Subcutaneous abdominal adipose tissue (tissue), 5 donors: Measurements from ENCODE around the gene GTF3C4.

Experiments
- H3K27ac ChIP-seq: one replicate; pipeline ENCODE4 v1.7.0; 2013; ENCODE audit warnings: low read depth, mild to moderate bottlenecking, inconsistent platforms, low read length, moderate library complexity
- H3K27me3 ChIP-seq, 5 donors: one replicate each; pipeline ENCODE4 v1.7.0; 2013; ENCODE audit warnings: low read length in 5 of 5, inconsistent platforms in 1 of 5; ENCODE audit not compliant: control insufficient read depth in 5 of 5, insufficient read depth in 4 of 5
- H3K36me3 ChIP-seq, 5 donors: one replicate each; pipeline ENCODE4 v1.7.0; 2013; ENCODE audit warnings: low read length in 5 of 5; ENCODE audit not compliant: control insufficient read depth in 5 of 5, insufficient read depth in 5 of 5
- H3K4me1 ChIP-seq, 5 donors: one replicate each; pipeline ENCODE4 v1.7.0; 2013; ENCODE audit warnings: low read length in 5 of 5, mild to moderate bottlenecking in 3 of 5, moderate library complexity in 1 of 5; ENCODE audit not compliant: control insufficient read depth in 5 of 5, insufficient read depth in 5 of 5
- H3K4me3 ChIP-seq, 5 donors: one replicate each; pipeline ENCODE4 v1.7.0; 2013; ENCODE audit warnings: low read length in 5 of 5, low read depth in 1 of 5
- H3K9ac ChIP-seq, 5 donors: one replicate each; pipeline ENCODE4 v1.7.0; 2013; ENCODE audit warnings: low read length in 5 of 5, mild to moderate bottlenecking in 4 of 5, moderate library complexity in 3 of 5
- H3K9me3 ChIP-seq, 5 donors: one replicate each; pipeline ENCODE4 v1.7.0; 2013; ENCODE audit warnings: low read length in 5 of 5; ENCODE audit not compliant: control insufficient read depth in 5 of 5
- donor health status: healthy.
- donor health status: healthy.
- donor health status: healthy.
- donor health status: healthy.
- donor health status: healthy.

The GTF3C4 gene

DNA sequence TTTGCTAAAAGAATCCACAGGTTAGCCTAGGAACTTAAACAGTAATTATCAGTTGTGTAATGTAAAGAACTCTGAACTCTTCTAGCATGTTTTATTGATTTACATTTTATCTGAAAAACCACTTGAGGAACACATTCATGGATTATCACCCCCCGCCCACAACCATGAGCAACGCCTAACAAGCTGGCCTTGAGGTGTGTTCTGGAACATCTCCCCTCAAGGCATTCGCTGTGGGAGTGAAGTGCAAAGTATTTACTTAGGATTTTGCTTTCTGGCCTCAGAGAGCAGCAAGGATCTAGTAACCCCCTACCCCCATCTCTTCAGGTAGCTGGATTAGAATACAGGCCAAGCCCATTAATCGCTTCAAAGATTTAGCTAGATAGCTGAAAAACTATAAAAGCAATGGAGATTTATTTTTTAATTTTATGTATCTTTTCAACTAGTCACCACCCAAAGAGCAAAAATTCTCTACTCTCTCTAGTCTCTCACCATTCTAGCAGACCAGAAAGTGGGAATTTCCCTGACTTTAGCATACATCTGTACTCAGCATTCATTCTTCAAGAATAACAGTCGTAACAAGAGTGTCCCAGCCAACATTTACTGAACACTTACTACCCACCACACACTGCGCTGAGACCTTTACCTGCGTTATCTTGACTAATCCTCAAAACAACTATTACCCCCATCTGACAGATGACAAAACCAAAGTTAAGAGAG lies 37.7 kb upstream of the GTF3C4 start:
- Histone ChIP-seq H3K4me1 (no peaks in the 10 kb centered on the region), H3K9ac (no peak overlapping the region), H3K36me3 (peaks cover 15 to 61% (median 54%) of the 10 kb centered on the region in 5 donors), H3K27me3 (no peaks in the 10 kb centered on the region), H3K4me3 (no peak overlapping the region), H3K9me3 (no peaks in the 10 kb centered on the region), H3K27ac (no peak overlapping the region)

DNA sequence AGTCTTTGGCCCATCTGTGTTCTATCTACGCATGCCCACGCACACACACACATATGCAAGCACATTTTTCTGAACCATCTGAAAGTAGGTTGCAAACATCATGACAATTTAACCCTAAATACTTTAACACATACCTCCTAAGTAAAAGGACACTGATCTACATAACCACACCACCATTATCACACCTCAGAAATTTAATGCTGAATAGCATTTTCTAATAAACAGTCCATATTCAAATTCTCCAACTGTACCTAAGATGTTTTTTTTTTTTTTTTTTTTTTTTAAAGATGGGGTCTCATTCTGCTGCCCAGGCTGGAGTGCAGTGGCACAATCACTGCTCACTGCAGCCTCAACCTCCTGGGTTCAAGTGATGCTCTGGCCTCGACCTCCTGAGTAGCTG lies 35.9 kb upstream of the GTF3C4 start:
- no peaks in the 10 kb centered on the region for H3K9me3 ChIP-seq
- no peak overlapping the region for H3K4me3 ChIP-seq
- H3K4me1 ChIP-seq = no peaks in the 10 kb centered on the region
- peaks cover 20 to 61% (median 54%) of the 10 kb centered on the region in 5 donors for H3K36me3 ChIP-seq
- no peak overlapping the region for H3K9ac ChIP-seq
- no peak overlapping the region for H3K27ac ChIP-seq
- H3K27me3 ChIP-seq = no peaks in the 10 kb centered on the region

GRCh38 chr9:132637351-132637750 lies 32.9 kb upstream of the GTF3C4 start:
- Histone ChIP-seq H3K4me3 (no peak overlapping the region), H3K27ac (no peak overlapping the region), H3K9me3 (no peaks in the 10 kb centered on the region), H3K9ac (no peak overlapping the region), H3K36me3 (peaks cover 19 to 61% (median 55%) of the 10 kb centered on the region in 5 donors), H3K27me3 (no peaks in the 10 kb centered on the region), H3K4me1 (no peaks in the 10 kb centered on the region)

GRCh38 chr9:132637801-132638200 lies 32.5 kb upstream of the GTF3C4 start:
- Histone ChIP-seq H3K4me1 (no peaks in the 10 kb centered on the region), H3K9me3 (no peaks in the 10 kb centered on the region), H3K27me3 (no peaks in the 10 kb centered on the region), H3K27ac (no peak overlapping the region), H3K36me3 (peaks cover 19 to 63% (median 55%) of the 10 kb centered on the region in 5 donors), H3K9ac (no peak overlapping the region), H3K4me3 (no peak overlapping the region)

DNA sequence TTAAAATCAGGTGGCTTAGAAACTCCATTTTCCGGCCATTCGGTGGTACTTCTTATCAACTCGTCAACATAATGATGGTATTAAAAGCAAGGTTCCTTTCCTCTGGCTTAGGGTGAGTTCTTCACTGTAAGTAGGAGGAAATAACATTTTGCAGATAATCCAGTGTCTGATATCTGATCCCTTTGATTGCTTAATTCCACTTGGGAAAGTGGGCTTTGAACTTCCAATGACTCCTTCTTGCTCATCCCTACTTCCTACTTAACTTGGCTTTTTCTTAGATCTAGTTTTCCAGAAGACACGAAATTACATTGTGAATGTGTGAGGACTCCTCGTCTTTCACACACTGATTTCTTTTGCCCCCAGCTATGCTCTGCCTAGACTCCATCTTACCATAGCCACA lies 32.0 kb upstream of the GTF3C4 start:
- Histone ChIP-seq H3K36me3 (peaks cover 19 to 67% (median 58%) of the 10 kb centered on the region in 5 donors), H3K4me3 (no peak overlapping the region), H3K9ac (no peak overlapping the region), H3K4me1 (no peaks in the 10 kb centered on the region), H3K27me3 (no peaks in the 10 kb centered on the region), H3K9me3 (no peaks in the 10 kb centered on the region), H3K27ac (no peak overlapping the region)

DNA sequence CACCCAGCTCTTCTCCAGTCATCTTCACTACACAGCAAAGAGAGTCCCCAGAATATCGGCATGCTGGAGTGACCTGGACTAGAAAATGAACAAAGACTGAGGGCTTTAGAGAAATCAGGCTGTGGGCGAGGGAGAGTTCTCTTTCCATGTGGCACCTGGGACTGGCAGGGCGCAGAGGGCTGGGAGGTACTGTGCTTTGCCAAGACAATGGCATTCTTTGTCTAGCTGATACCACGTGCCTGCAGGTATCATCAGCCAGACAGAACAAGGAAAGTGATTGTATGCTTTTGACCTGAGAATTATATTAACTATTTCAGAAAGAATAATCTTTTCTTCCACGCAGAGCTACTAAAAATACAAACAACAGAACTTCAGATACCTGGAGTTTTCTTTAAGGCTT lies 30.9 kb upstream of the GTF3C4 start:
- Histone ChIP-seq H3K36me3 (peaks cover 18 to 74% (median 67%) of the 10 kb centered on the region in 5 donors), H3K4me1 (no peaks in the 10 kb centered on the region), H3K9ac (no peak overlapping the region), H3K4me3 (no peak overlapping the region), H3K9me3 (no peaks in the 10 kb centered on the region), H3K27ac (no peak overlapping the region), H3K27me3 (no peaks in the 10 kb centered on the region)

DNA sequence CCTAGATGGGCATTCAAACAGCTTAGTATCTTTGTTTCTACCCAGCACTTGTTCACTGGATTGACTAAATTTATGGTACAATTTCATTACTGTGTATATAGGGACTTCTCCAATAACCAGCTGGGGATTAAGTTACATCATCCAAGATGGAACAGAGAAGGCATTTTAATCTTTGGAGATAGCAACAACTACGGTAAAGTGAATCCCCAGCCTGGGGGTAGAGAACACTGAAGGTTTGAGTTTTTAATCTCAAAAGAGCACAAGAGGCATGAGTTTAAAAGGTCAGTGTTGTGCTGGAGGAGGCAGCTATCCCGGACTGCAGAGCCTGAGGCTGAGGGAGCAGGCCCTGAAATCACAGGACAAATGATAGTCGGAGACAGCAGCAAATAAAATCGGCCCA lies 29.0 kb upstream of the GTF3C4 start:
- H3K36me3 ChIP-seq = peaks cover 24 to 89% (median 79%) of the 10 kb centered on the region in 5 donors
- H3K4me1 ChIP-seq = no peaks in the 10 kb centered on the region
- H3K9ac ChIP-seq = no peak overlapping the region
- H3K27me3 ChIP-seq = no peaks in the 10 kb centered on the region
- H3K27ac ChIP-seq = no peak overlapping the region
- H3K4me3 ChIP-seq = no peak overlapping the region
- H3K9me3 ChIP-seq = no peaks in the 10 kb centered on the region

- peaks cover 28 to 89% (median 83%) of the 10 kb centered on the region in 5 donors for H3K36me3 ChIP-seq
These were observed 26.0 kb upstream of the GTF3C4 start for GRCh38 chr9:132644251-132644650.

GRCh38 chr9:132645306-132645705 lies 25.0 kb upstream of the GTF3C4 start:
- Histone ChIP-seq H3K9ac (no peak overlapping the region), H3K27me3 (no peaks in the 10 kb centered on the region), H3K36me3 (peaks cover 35 to 91% (median 81%) of the 10 kb centered on the region in 5 donors), H3K9me3 (no peaks in the 10 kb centered on the region), H3K4me3 (no peak overlapping the region), H3K4me1 (no peaks in the 10 kb centered on the region), H3K27ac (no peak overlapping the region)

More at GRCh38 chr9:132644251-132644650, 26.0 kb upstream of the GTF3C4 start:
- H3K9me3 ChIP-seq = no peaks in the 10 kb centered on the region
- H3K4me3 ChIP-seq = no peak overlapping the region
- no peaks in the 10 kb centered on the region for H3K27me3 ChIP-seq
- no peaks in the 10 kb centered on the region for H3K4me1 ChIP-seq
- no peak overlapping the region for H3K9ac ChIP-seq
- no peak overlapping the region for H3K27ac ChIP-seq

GRCh38 chr9:132645711-132646110 lies 24.6 kb upstream of the GTF3C4 start:
- H3K4me3 ChIP-seq = no peak overlapping the region
- H3K9me3 ChIP-seq = no peaks in the 10 kb centered on the region
- H3K9ac ChIP-seq = no peak overlapping the region
- H3K36me3 ChIP-seq = peaks cover 39 to 91% (median 80%) of the 10 kb centered on the region in 5 donors
- no peak overlapping the region for H3K27ac ChIP-seq
- H3K4me1 ChIP-seq = no peaks in the 10 kb centered on the region
- H3K27me3 ChIP-seq = no peaks in the 10 kb centered on the region
